Measurements from ENCODE around the gene FRRS1.
"Not testable (repeated sequence)": the region's sequence is repeated elsewhere in the genome, so short reads cannot be mapped to it uniquely, and the experiment has no call there.

FRRS1 gene, protein sequence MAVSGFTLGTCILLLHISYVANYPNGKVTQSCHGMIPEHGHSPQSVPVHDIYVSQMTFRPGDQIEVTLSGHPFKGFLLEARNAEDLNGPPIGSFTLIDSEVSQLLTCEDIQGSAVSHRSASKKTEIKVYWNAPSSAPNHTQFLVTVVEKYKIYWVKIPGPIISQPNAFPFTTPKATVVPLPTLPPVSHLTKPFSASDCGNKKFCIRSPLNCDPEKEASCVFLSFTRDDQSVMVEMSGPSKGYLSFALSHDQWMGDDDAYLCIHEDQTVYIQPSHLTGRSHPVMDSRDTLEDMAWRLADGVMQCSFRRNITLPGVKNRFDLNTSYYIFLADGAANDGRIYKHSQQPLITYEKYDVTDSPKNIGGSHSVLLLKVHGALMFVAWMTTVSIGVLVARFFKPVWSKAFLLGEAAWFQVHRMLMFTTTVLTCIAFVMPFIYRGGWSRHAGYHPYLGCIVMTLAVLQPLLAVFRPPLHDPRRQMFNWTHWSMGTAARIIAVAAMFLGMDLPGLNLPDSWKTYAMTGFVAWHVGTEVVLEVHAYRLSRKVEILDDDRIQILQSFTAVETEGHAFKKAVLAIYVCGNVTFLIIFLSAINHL

DNA sequence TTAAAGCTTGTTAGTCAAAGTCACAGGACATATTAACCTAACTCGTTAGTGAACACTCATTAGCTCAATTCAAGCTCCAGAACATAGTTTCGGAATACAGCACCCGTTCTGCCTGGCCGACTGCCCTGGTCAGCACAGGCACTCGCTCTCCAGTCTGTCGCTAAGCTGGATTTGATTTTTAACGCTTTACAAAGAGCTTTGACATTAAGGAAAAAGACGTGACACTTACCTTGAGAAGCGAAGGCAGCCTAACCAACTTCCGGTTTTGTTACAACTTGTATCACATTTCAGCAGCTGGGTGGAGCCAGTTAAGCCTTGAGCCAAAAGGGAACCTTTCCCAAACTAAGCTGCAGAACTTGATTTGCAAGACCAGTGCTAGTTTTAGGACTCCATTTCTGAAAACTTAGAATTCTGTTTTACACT, at the start of gene FRRS1:
Gene FRRS1, minus strand, starts transcription at position 258 of the 423 bp plus-strand sequence. CDS start 17,867 bp downstream, outside the sequence.
- peak; percentile 42 for DNase-seq

DNA sequence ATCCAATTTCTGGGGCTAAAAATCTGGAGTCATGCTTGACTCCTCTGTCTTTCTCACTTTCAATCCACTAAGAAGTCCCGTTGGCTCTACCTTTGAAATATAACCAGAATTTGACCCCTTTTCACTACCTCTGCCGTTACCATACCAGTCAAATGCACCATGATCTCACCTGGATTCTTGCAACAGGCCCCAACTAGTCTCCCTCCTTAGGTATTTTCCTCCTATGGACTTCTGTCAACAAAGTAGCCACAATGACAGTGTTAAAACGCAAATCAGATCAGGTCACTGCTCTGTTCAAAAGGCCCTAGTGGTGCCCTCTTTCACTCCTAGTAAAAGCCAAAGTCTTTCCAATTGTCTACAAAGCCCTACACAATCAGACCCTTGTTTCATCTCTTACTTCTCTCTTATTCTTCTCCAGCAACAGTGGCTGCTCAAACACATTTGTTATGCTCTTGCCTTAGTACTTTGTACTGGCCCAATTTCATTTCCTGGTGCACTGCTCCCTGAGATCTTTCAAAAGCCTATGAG, 48.0 kb upstream of the FRRS1 start:
- no peak for DNase-seq

DNA sequence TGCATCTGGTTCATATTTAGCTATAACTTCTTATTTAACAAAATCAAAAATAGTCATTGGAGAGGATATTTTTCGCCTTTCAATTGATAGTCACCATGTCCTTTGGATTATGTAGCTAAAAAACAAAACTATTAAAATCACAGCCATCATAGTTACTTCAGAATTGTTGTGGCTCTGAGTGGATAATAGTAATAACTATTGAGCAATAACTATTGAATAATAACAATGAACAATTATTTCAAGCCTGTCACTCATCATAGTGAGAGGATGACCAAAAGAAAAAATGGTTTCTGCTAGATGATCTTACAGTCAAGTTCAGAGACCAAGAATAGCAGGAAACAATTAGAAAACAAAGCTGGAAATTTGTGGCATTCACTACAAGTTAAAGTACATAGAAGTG, 45.3 kb upstream of the FRRS1 start:
- DNase-seq: no peak

DNA sequence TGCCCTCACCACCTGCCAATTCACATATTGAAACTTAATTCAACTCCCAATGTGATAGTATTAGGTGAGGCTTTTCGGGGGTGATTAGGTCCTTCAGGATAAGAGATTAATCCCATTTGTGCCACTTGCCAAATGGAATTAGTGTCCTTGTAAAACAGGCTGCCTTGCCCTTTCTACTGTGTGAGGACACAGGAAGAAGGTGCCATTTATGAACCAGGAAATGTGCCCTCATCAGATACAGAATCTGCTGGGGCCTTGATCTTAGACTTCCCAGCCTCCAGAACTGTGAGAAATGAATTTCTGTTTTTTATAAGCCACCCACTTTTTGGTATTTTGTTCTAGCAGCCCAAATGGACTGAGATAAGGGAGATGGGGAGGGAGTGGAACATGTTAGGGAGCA, 44.6 kb upstream of the FRRS1 start:
- DNase-seq: no peak

DNA sequence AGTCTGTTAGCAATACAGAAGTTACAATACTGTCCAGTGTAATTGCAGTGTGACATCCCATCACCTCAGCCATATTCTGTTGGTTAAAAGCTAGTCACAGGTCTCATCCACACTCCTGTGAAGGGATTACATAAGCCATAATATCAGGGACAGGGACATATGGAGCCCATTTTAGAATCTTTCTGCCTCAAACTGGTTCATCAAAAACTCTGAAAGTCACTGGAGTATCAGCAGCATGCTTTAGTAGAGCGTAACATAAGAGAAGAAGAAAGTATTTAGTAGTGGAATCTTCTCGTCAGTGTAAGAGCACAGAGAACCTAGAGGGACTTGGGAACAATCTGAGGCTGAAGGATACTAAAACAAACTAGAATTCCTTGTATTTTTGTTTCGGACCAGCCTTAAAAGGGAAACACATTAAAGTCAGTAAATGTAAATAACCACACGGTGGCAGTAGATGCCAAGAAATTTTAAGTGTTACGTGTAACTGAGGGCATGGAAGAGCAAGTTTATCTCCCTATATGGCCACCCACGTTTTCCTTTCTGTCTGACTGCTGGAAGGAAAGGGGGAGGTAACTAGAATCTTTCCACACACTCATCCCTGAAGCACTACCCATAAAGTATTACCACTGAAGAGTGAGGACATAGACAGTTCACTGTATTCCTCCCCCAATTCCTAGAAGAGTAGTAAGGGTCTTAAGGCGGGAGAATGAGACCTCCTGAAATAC, 42.1 kb upstream of the FRRS1 start:
- no peak for DNase-seq

DNA sequence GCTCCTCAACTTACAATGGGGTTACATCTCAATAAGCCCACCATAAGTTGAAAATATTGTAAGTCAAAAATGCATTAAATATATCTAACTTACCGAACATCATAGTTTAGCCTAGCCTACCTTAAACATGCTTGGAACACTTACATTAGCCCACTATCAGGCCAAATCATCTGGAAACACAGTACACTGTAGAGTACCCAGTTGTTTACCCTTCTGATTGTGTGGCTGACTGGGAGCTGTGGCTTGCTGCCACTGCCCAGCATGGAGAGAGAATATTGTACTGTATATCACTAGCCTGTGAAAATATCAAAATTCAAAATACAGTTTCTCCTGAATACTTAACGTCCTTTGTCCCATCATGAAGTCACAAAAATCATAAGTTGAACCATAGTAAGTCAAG, 40.4 kb upstream of the FRRS1 start:
- no peak for DNase-seq

DNA sequence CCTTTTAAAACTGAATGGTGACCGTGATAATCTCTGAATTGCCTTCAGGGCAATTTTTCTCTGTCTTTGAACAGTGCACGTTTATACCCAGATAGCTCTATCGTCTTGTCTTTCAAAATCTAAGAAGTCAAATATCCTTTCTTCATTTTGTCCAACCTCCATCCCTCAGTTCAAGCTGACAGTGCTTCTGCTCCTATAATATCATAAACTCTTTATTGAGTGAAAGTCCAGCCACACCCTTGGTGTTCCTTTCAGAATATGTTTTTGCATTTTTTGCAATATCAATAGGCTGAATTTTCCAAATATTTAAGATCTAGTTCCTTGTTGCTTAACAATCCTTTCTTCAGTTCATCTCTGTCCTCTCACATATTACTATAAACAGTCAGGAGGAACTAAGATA, 35.1 kb upstream of the FRRS1 start:
- no peak for DNase-seq

DNA sequence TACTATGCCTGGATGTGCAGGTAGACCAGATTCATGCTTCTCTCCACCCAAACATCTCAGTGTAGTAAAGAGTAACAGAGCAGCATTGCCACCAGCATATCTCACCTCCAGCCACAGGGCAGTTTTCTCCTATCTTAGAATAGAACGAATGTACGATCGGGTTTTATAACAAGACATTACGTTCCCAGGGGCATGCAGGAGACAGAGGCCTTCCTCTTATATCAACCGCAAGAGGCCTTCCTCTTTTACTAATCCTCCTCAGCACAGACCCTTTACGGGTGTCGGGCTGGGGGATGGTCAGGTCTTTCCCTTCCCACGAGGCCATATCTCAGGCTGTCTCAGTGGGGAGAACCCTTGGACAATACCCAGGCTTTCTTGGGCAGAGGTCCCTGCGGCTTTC, 27.4 kb upstream of the FRRS1 start:
- not testable (repeated sequence) for DNase-seq

DNA sequence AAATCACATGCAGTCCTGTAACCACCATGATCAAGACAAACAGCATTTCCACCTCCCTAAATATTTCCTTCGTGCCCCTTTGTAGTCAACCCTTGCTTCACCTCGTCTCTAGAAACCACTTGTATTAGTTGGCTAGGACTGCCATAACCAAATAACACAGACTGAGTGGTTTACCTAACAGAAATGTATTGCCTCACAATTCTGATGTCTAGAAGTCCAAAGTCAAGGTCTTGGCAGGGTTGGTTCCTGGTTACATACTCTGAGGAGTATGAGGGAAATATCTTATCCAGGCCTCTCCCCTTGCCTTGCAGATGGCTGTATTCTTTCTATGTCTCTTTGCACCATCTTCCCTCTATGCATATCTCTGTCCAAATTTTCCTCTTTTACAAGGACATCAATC, 23.3 kb upstream of the FRRS1 start:
- no peak for DNase-seq

DNA sequence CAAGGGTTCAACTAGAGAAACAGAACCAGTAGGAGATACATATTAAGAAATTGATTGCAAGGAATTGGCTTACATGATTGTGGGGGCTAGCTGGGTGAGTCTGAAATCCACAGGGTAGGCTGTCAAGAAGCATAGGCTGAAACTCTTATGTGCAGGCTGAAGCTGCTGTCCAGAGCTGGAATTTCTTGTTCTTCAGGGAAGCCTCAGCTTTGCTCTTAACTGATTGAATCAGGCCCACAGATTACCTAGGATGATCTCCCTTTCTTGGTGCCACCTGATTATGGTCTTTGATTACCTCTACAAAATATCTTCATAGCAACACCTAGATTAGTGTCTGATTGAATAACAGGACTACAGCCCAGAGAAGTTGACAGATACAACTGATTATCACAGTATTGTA, 22.5 kb upstream of the FRRS1 start:
- DNase-seq: no peak

DNA sequence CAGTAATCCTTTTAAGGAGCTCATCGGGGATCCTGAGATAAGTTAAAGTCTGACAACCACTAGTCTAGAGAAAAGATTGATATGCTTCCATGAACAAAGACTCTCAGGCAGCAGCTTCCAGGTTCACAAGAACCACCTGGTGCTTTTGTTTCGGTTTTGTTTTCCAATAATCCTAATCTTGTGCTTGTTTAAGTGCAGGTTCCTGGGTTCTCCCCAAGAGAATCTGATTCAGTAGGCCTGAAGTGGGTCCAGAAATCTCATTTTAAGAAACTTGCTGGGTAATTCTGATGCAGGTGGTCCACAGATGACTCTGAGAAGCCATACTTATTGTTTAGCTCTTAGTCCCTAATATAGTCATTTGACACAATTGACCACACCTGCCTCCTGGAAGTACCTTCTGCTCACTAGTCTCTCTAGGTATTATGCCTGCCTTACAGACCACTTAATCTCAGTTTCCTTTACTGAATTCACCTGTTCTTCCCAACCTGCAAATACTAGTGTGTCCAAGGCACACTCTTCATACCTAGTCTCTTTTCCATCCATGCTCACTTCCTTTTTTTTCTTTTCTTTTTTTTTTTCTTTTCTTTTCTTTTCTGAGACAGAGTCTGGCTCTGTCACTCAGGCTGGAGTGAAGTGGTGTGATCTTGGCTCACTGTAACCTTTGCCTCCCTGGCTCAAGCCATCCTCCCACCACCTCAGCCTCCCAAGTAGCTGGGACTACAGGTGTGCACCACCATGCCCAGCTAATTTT, 20.5 kb upstream of the FRRS1 start:
- no peak for DNase-seq

DNA sequence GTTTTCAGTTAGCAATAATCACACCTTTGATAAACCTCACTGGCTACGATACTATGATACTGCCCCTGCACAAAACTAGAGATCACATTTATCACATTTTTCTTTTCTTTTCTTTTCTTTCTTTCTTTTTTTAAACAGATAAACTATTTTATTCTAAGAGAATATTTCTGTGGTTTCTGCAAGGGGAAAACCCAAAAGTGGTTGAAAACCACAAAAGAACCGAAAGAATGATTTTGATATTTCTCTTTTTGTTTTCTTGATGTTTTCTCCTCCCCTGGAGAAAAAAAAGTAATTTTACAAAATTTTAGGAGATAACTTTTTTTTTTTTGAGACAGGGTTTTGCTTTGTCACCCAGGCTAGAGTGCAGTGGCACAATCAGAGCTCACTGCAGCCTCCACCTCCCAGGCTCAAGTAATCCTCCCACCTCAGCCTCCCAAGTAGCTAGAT, 18.4 kb upstream of the FRRS1 start:
- DNase-seq: no peak

DNA sequence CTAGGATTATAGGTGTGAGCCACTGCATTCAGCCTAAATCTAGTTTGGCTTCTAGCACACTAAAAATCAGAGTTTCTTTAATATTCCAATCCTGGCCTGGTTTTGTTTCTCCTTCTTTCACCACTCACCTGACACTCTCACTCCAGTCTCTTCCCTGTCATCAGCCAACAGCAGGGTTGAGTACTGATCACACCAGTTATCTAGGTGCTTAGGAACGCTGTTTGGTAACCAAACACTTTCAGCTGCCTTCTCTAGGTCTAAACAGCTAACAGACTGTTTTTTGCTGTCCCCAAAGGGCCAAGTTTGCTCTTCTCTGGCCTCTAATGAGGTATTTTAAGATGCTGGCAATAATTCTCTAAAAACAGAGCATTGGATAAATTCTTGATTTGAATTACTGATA, 17.7 kb upstream of the FRRS1 start:
- no peak for DNase-seq

DNA sequence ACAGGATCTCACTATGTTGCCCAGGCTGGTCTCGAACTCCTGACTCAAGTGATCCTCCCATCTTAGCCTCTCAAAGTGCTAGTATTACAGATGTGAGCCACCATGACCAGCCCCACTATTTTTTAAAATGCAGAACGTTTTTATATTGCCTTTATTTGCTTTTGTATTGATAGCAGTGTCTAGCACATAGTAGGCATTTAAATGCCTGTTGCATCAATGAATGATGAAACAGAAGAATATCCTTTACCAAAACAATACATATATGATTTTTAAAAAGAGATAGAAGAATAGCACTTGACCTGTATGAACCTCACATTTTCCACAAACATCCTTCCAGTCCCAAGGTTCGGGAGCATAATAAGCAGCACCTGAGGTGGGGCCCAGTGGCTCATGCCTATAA, 16.5 kb upstream of the FRRS1 start:
- no peak for DNase-seq

DNA sequence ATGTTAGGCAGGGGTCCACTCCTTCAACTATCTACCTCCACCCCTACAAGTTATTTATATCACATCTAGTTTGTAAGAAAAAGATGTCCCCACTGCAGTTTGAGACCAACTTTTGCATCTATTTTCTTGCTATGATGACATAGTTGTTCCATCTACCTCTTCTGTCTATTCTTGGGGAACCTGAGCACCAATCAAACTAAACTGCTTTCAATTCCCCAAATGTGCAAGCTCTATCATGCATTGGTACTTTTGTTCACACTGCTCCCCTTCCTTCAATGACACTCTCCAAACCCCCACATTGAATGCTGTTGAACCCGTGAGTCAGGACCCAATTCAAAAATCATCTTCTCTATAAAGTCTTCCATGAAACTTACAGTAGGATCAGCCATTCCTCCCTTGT, 16.0 kb upstream of the FRRS1 start:
- DNase-seq: no peak

DNA sequence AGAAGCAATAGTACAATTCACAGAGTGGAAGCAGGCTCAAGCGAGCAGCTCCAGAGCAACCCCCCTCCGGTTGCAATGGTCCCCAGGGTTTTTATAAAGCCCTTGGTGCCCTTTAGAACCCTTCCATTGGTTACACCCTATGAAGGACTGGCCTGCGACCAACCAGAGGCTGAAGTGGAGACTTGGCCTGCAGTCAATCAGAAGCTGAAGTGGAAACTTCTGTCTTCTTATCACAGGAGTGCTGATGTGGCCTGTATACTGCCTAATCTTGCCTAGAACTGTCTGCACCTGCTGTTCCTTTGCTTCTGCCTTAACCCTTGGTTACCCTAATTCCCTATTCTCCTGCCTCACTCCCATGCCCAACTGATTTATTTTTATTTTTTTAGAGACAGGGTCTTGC, 15.4 kb upstream of the FRRS1 start:
- DNase-seq: no peak

DNA sequence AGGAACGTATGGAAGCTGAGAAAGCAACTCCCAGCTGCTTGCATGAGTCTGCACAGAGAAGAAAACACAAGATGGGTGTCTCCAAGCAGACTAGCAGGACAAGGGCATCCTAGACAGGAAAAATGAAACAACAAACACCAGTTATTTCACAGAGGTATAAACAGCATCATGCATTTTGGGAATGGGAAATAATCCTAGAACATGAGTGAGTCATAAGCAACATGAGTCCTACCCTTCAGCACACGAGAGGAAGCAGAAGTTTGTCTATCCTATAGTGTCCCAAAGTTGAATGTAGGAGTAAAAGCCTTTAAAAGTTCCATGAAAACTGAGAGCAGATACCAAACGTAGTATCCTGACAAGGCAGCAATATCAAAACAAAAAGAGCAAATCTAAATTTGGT, 11.3 kb upstream of the FRRS1 start:
- DNase-seq: no peak

DNA sequence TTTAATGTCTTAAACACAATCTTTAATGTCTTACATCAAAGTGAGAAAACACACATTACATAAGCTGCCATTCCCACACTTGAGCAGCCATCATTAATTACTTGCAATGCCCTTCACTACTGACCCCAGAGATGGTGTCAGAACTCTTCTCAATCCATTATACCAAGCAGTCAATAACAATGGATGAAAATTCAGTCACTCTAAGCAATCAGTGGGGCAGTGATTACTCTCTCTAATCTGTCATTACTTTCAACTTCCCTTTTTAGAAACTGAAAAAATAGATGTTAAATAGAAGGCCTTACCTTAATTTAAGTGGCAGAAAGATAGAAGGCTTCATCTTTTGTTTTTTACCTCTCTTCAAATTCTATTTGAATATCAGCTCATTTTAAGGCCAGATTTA, 9.7 kb upstream of the FRRS1 start:
- no peak for DNase-seq

DNA sequence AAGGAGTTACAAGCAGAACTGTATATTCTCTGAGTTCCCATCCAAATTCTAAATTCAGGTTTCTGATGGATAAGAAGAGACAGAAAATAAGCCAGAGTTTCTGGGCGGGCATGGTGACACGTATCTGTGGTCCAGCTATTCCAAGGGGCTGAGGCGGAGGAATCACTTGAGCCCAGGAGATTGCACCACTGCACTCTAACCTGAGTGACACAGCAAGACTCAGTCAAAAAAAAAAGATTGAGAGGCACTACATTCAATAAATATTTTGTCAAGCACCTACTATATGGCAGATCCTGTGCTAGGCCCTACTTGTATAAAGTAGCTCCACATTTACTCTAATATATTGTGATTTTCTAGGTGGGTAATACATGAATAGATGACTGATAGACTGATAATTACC, 6.4 kb upstream of the FRRS1 start:
- DNase-seq: no peak

DNA sequence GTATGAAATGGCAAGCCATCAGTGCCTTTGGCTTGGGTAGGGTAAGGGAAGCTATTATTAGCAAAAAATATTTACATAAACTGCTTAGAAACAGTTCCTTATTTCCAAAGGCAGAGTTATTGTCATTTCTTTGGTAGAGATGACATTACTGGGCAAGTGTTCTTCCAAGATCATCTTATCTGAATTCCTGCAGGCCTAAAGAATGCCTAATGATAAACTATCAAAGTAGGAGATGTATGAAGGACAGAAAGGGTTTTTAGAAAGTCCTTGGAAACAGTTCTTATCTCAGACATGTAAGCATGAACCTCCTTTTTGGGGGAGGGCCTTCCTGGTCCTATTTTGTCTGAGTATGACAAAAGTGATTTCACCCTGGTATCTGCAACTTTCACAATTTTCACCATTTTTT, 5.1 kb upstream of the FRRS1 start:
- no peak for DNase-seq

DNA sequence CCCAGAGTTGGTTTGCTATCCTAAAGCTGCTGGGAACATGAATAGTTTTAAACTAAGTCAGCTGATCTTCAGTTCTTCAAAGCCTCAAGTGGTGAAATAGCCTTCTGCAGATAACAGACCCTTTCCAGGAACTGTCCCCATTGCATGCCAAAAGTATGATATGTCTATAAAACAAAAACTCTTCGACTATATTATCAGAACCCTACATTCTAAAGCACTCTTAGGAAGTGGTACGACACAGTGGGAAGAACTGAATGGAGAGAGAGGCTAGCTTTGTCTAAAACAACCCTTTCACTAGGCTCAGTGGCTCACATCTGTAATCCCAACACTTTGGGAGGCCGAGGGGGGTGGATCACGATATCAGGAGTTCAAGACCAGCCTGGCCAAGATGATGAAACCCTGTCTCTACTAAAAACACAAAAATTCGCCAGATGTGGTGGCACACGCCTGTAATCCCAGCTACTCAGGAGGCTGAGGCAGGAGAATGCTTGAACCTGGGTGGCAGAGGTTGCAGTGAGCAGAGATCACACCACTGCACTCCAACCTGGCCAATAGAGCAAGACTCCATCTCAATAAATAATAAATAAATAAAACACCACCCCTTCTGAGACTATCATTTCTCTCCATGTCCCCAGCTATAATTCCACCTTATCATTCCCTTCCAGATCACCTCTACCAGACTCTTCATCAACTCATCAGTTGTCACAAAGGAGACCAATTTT, 2.2 kb upstream of the FRRS1 start:
- DNase-seq: no peak

DNA sequence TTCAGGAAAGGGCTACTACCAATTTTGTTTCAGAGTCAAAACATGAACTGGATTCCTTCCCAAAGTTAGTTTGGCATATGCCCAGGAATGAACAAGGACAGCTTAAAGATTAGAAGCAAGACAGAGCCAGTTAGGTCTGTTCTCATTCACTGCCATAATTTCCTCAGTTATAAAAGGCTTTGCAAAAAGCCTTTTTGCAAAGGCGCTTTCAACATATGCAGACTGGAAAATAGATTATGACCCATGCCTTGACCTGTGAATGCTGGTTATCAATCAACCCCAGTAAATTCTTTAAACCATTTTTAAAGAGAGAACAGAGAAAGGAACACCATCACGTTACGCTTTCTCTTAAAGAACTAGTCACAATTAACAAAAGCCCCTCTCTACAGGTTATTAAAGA, 1.7 kb upstream of the FRRS1 start:
- no peak for DNase-seq
